Measurements from ENCODE around the gene IMPA2.
A peak's percentile ranks its signal among the peaks of the same experiment; 100 is the strongest.

Gene IMPA2

DNA sequence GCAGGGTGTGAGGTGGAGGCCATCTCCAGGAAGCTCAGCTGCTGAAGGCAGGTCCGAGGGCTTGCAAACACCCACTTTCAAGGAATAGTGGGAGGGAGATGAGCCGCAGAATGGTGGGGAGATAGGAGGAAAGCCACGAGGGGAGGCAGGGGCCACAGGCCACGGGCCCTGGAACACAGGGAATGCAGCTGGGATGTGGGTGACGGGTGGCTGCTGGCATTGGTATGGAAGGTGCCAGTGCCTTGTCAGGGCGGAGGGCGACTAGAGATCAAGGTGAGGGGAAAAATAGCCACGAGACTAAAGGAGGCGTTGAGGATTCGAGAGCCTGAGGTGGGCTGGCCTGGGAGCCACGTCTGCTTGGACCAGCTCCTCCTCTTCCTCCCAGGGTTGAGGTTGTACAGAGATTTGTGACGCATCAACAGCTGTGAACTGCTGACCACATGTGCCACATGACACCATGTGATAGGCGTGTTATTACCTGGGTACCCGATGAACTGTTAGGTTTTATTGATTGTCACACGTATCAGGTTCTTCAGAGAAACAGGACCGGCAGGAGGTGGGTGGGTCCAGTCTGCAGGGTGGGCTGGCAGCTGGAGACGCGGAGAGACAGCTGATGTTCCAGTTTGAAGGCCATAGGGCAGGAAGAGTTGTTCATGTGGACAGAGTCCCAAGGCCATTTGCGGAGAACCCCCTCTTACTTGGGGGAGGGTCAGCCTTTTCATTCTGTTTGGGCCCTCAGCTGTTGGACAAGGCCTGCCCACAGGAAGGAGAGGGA is 9.9 kb downstream of the IMPA2 start:
- no peak for FAIRE-seq

DNA sequence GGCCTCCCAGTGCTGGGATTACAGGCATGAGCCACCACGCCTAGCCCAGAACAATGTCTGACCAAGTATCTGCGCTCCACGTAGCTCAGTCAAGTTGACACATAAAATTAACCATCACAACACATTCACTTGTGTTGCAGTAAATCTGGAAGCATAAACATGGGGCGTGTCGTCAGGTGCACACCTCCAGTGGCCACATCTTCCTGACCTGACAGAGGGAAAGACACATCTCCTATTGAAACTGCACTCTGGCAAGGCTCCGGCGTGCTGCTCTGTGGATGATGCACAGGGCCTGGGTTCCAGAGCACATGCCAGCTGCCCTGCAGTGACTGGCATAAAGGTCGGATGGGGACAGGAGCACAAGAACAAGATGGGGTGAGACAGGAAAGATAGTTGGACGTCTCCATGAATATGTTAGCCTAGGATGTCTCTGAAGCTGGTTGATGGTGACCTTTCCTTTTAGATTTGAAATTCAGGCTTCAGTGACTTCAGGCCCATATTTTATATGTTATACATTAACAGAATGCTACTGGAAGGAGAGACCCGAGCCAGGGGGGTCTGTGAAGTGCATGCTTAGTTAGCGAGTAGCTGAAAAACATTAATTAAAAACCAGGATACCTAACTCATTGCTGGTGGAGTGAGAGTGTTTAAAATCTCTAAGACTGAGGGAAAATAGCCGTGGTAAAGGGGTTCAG is 10.9 kb downstream of the IMPA2 start:
- FAIRE-seq = no peak

DNA sequence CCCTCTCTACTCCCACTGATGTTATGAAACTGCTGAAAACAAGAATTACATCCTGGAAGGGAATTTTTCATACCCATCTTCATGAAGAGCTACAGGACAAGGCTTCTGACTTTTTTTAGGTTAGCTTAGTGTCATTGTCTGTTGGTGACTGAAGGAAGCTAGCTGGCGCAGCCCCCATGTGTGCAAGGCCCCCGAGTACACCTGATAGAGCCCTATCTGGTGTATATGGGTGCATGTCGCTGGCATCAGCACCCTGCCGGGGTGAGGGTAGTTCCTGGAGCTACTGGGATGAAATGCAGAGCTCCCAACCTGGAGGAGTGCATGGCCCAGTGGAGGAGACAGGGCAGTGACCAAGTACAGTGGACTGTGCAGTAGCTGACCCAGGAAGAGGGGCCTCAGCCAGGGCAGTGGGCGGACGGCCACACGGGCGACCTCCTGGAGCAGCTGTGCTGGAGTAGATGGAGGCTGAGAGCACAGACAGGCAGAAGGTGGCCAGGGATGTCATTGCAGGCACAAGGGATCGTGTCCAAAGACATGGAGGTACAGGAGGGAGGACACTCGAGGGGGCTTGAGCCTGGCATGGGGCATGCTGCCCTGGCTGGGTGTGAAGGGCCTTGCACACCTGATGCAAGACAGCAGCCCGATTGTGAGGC is 12.1 kb downstream of the IMPA2 start:
- no peak for FAIRE-seq

DNA sequence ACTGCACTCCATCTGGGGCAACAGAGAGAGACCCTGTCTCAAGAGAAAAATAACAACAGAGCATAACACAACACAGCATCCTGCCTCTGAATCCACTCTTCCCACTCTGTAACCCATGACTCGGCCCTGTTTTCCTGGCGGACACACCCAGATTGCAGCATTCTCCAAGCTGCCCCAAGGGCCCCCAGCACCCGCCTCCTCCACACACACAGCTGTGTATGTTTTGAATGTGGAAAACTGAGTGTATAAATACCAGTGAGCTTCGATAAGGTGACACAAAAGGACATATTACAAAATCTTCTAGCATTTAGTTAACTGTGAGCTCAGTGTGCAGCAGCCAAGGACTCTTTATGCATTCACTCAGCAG is 13.0 kb downstream of the IMPA2 start:
- no peak for FAIRE-seq

DNA sequence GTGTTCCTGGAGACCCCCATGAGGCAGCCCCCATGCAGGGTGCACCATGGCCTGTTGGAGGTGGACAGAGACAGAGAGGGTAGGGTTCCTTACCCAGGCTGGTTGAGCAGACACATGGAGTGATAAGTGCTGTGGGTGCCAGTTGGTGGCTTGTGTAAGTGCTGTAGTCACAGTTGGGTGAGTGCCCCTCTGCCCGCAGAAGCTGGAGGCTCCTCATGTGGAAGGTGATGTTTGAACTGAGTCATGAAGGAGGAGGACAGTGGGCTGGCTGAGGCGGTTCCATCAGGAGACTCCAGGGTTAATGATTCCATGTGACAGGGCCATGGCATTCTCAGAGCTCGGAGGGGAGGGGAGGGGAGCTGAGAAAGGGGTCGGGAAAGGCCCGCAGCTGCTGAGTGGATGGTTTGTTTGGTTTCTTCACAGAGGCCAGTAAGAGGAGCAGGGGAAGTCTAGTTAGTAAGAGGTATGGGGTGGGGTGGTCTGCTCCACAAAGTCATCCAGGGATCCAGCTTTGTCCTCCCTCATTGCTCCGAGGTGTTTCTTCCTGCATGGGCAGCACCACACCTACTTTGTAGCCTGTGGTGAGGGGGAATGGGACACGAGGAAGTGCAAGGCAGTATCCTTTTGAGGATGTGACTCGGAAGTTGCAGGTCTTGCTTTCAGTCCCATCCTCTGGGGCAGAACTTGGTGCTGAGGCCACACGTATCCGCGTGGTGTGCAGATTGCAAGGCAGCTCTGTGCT is 13.6 kb downstream of the IMPA2 start:
- FAIRE-seq = no peak

DNA sequence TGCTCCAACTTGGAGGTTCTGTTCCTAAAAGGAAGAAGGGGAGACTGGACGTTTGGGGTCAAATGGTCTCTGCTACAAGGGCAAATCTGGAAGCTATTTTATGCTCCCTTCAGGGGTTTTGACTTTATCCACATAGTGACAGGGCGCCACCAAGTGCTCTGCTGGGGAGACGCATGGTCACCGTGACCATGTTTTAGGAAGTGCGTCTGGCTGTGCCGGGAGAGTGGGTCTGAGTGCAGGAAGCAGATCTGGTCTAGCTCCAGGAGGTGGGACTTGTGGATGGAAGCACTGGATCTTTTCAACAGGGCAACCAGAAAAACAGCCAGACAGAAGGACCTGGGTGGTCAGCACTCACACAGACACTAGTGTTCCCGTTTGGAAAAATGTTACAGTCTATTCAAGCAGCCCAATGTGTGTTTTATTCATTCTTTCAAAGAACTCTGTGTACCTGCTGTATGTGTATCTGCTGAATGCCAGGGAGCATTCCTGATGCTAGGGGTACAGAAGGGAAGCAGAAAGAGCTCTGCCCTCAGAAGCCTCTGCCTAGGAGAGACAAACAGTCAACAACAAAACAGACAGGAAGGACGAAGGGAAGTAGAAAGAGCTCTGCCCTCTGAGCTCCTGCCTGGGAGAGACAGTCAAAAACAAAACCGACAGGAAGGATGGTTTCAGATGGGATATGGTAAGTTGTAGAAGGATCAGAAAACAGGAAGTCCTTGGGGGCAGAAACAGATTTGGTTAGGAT is 14.3 kb downstream of the IMPA2 start:
- FAIRE-seq = no peak

DNA sequence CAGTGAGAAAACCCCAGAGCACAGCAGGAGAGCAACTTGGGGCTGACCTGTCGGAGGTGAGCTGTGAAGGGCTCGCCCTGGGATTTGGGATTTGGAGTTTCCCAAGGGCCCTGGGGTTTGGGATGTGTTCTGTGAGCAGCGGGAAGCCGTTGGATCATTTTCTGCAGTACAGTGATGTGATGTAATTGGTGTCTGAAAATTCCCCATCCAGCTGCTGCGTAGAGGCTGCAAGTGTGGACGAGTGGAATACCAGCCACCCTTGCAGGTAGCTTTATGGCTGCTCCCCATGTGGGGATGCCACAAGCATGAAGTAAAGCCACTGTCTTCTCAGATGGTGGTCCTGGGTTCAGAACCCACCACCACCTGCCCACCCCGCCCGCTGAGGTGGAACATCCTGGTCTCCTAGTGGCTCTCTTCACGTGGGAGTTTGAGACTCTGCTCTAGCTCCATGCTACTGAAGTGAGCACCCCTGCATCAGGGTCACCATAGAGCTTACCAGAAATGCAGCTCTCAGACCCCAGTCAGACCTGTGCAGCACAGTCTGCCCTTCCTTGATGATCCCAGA is 15.0 kb downstream of the IMPA2 start:
- no peak for FAIRE-seq

DNA sequence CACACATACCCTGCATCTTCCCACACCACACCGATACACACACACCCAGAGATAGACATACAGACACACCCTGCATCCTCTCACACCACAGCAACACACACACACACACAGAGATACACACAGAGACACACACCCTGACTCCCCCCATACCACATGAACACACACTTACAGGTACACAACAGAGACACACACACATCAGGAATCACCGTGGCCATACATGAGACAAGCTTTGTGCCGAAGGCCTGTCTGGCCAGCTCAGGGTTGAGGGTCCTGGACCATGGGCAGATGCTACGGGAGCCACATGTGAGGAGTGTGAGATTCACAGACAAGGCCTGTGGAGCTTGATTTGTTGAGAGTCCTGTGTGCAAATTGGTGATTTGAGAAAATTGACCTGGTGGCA is 15.6 kb downstream of the IMPA2 start:
- no peak for FAIRE-seq

DNA sequence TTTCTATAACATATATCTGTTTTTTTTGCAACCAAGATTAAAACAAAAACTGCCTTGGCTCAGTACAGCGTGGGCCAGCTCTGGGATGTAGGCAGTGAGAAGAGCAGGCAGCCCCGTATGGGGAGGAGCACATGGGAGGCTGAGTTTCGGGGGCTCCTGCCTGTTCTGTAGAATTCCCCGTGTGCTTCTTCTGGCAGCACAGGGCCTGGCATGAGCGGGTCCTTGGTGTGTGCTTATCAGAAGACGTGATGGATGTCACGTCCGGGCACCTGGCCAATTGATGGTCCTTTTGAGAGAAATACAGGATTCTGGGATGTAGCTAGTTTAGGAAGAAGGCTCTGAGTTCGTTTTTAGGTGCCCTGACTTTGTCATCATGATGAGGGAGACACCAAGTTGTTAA is 16.2 kb downstream of the IMPA2 start:
- FAIRE-seq = no peak

DNA sequence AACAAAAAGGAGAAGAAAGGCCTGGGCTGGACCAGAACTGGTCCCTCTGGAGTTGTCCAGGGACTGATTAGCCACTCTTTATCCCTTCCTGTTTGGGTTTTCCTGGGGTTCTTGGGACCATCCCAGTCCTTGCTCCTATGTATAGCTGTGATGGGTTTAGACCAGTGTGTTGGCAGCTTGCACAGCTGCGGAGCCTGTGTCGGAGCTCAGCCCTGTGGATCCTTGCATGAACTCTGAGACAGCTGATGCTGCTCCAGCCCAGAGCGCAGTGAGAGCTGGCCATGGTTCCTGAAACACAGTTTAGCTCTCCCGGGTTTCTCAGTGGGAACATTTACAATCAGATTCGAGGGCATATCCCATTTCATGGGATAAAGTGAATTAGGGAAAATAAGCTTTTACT is 16.9 kb downstream of the IMPA2 start:
- no peak for FAIRE-seq

DNA sequence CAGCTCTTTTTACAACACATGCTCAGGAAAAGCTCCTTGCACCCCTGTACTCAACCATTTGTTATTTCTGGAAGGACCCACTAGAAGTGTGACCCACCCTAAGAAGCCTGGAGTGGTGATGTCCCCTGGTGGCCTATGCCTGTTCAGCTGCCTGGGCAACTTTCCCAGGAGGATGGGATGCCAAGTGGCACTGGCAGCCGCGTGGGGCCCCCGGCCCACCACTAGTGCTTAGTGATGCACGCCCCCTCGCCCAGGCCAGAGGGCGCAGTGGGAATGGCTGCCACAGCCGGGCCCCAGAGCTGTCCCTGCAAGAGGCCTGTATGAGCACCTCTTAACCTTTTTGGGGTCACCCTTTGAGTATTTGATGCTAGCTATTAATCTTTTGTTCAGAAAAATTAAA is 18.1 kb downstream of the IMPA2 start:
- no peak for FAIRE-seq

DNA sequence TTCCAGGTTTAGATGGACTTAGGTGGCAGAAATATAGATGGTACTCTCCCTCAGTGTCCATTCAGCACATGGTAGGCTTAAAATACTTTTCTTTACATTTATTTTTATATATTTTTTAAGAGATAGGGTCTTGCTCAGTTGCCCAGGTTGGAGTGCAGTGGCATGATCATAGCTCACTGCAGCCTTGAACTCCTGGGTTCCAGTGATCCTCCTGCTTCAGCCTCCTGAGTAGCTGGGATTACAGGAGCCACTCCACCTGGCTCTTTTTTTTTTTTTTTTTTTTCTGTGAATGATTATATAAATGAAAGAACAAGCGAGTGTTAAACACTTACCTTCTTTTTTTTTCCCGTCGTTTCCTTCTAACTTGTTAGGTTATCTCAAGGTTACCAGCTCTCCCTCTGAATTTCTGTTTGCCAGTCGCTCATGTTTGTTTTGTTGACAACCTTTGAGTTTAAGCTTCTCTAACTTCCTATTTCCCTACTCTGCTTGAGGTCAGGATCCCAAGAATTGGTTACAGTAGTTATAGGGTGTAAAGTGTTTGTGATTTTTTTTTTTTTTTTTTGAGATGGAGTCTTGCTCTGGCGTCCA is 18.9 kb downstream of the IMPA2 start:
- peak; percentile 72 for FAIRE-seq

DNA sequence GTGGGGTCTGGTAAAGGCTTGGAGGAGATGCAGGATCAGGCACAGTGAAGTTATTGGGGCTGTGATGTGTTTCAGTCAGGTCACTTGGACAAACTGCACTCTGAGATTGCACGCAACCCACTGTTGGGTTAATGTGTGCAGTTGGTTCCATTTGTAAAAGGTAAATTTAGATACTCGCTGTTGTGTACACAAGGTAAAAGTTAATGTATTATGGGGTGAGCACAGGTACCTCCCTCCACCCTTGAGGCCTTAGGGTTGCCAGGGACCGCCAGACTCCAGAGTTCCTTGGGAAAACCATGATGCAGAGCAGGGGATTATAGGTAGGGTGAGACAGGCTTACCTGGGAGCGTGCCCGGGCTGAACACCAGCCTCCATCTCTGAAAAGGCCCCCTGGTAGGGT is 20.1 kb downstream of the IMPA2 start:
- no peak for FAIRE-seq

DNA sequence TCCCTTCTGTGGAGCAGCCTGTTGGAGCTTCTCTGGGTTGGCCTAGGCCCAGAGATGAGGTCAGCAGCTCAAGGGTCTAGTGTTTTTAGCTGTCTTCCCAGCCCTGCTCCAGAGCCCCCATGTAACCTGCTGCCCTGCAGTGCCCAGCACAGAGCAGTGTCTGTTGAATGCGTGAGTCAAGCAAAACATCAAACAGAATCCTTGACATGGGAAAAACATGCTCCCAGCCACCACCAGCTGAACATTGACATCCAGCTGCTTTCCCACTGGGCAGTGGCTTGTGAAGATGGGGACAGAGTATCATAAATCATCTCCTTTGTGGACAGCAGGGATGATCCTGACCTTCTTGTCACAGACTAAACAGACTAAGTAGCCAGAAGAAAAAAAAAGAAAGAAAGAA is 22.6 kb downstream of the IMPA2 start:
- FAIRE-seq = no peak

DNA sequence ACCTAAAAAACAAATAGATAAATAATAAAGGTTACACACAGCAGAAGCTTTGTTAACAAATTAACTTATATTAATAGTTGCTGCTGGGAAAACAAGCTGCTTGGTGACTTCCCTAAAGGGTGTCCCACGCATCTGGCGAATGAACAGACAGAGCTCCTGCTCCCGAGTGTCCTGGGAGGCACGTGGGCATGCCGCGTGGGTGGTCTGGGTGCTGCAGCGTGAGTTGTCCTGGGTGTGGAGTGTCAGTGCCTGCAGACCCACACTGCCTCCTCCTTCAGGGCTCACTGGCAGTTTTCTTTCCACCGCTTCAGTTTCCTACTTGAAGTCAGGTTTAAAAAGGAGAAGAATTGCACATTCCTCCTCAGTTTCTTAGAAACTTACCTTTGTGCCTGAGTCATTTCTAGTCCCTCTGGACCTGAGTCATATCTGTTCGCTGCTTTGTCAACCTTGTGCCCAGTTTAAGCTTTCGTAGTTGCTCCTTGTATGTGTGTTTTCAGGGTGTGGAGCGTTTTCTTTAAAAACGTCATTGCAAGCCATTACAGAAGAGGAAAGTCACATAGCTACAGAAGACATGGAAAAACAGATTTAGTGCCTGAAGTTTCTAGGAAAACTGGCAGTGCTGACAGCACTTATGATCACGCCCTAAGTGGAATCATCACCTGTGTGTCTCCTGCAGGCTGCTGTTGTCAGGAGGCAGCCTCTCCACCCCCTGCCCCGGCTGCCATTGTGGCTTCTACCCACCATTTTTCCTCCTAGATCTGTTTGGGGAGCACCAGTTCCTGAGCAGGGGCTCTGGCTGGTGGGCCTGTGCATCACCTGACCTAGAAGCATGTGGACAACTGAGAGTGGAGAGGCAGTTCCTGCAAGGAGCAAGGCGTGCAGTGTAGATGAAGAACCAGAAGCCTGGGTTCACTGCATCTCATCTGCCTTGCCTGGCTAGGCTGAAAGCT is 24.5 kb downstream of the IMPA2 start:
- FAIRE-seq = peak; percentile 21

DNA sequence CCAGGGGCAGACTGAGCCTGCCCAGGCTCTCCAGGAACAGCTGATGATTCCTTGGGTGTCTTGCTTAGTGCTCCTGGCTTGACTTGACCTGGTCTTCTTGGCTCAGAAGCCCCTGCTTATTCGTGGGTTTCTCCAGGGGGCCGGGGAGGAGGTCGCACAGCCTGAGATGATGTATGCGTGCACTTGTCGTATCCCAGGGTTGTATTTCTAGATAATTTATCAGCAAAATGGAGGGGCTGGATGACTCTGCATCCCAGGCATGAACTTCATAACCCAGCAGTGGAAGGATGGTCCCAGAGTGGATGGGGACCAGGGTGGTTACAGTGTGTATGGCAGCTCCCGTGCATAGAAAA is 25.2 kb downstream of the IMPA2 start:
- FAIRE-seq = no peak

DNA sequence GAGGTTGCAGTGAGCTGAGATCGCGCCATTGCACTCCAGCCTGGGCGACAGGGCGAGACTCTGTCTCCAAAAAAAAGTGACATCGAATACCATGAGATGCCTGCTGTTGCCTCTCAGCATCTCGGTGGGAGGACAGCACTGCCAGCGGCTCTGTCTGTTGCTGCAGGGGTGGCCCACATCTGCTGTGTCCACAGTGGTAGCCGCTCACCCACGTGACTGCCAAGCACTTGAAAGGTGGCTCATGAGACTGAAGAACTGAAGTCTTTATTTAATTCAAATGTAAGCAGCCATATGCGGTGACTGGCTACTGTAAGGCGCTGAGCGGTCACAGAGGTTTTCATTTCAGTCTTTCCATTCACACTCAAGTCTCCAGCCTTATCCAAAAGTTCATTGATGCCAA is 25.8 kb downstream of the IMPA2 start:
- FAIRE-seq = no peak

DNA sequence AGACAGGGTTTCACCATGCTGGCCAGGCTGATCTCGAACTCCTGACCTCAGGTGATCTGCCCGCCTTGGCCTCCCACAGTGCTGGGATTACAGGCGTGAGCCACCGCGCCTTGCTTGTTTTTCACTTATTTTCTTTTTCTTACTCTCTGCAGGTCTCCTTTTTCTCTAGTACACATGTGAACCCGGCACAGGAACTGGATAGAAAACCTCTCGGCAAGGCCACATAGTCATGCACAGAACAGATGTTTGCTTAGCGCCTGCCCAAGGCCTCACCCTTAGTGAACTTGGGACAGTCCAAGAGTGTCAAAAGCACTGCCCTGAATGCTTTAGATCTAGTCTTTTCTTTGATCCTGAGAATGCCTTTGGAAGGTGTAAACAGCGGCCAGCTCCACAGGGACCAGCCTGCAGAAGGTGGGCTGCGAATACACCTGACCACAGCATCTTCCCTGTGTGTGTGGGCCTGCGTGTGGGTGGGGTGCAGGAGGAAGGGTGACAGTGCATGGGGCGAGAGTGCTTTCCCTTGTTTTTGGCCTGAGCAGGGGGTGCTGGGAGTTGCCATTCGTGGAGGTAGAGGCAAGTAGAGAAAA is 27.0 kb downstream of the IMPA2 start:
- no peak for FAIRE-seq

DNA sequence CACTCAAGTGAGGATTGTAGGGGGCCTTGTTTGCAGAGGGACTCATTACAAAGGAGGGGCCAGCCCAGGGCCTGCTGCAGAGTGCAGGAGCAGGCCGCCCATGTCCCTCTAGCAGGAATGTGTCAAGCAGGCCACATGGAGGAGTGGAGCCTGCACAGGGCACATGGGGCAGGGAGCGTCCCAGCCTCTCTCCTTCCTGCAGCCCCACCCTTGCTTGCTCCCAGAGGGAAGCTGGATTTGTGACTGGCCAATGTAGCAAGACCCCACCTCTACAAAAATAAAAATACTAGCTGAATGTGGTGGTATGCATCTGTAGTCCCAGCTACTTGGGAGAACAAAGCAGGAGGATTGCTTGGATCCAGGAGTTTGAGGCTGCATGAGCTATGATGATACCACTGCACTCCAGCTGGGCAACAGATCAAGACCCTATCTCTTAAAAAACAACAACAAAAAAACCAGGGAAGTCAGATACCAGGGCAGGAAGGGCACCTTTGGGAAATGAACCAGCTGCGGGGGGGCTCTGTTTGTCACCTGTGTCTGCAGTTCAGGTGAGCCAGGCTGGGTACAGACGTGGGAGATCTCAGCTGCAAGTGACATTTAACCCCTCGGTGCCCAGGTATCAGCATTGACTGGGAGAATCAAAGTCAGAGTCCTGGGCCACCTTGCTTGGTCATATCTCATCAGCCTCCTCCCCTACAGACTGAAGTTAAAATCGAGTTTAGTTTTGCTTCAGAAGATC is 27.7 kb downstream of the IMPA2 start:
- no peak for FAIRE-seq

Data from colon (tissue), 2 donors.